ENCODE results near the gene C22orf42.

GRCh38 chr22:32175115-32175514, 16.0 kb upstream of the C22orf42 start:
- no peak for TF ChIP-seq EZH2 (IDR thresholded peaks at IDR 0.05; ENCODE audit: low read length)
- no peak for TF ChIP-seq CTCF (optimal IDR thresholded peaks at IDR 0.05 in 1 of 3, IDR thresholded peaks at IDR 0.05 in 1 of 3, conservative IDR thresholded peaks at IDR 0.05 in 1 of 3; ENCODE audit: extremely low read depth in 1 of 3, insufficient read depth in 2 of 3, low read length in 3 of 3)

Measured in keratinocyte (primary cell).